ENCODE measurements around the gene MCM8.
A peak's percentile ranks its signal among the peaks of the same experiment; 100 is the strongest.

MCM8 gene

DNA sequence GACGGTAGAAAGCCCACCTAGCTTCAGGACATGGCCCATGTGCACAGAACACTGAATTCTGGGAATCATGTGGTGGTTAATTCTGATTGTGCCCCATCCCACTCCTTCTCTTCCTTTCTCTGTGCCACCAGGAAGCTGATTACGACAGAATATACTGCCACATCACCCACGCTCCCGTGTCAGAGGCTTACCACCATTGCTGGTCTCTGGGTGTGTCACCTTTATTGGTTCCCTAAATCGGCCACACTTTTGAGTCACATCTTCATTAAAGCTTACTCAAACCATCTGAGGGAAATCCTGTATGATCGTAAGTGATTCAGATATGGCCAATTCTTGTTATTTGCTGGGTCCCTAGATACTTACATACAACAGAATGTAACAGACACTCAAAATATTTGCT, 3.2 kb upstream of the MCM8 start:
- no peak for DNase-seq

DNA sequence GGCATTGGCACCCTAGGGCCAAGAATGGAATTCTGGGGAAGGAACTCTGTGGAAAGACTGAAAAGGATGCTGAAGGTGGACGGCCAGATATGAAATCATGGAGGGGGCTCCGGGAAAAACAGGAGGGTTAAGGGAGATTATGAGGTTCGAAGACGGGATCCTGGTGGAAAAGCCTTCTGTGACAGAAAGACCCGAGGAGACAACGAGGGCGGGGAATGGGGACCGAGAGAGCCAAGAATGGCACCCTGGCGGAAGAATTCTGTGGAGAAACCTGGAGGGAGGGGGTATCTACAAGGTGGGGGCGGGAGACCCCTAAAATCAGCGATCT, 545 bp upstream of the MCM8 start:
- no peak for DNase-seq

DNA sequence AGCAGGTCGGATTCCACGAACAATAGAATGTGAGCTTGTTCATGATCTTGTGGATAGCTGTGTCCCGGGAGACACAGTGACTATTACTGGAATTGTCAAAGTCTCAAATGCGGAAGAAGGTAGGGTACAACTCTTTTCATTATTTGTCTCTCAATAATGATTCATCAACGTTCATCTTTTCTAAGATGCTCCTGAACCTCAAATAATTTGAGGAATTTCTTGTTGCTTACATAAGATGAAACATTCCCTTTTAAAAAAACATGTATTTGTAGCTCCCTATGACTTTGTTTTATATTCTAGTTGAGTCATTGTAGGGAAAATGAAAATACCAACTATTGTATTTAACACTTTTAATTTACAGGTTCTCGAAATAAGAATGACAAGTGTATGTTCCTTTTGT, 17.0 kb downstream of the MCM8 start:
- peak; percentile 1 for DNase-seq

DNA sequence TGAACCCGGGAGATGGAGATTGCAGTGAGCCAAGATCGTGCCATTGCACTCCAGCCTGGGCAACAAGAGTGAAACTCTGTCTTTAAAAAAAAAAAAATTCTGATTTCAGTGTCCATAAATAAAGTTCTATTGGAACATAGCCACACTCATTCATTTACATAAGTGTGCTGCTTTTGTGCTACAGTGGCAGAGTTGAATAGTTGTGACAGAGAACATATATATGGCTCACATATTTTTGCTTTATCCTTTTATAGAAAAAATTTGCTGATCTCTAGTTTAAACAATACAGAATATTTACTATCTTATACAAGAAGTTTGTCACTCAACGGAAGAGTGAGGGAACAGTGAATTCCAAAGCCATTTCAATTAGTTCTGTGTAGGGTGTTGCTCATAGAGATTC, 18.0 kb downstream of the MCM8 start:
- DNase-seq, result no peak

DNA sequence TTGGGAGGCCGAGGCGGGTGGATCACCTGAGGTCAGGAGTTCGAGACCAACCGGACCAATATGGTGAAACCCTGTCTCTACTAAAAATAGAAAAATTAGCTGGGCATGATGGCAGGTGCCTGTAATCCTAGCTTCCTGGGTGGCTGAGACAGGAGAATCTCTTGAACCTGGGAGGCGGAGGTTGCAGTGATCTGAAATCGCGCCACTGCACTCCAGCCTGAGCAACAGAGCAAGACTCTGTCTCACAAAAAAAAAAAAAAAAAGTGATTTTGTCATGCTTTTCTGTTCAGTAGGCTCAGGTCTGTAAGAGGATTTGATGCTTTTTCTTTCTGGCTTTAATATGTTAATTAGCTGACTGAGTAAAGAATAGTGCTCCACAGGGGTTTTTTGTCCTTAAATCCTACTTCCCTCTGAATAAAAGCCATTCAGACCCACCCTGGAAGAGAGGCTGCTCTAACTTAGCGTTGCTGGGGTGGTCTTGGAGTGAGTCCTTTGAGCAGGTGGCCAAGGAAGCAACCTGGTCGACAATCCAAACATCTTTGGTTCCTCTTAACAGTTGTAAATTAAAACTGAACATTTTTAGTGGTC, 19.0 kb downstream of the MCM8 start:
- no peak for DNase-seq

DNA sequence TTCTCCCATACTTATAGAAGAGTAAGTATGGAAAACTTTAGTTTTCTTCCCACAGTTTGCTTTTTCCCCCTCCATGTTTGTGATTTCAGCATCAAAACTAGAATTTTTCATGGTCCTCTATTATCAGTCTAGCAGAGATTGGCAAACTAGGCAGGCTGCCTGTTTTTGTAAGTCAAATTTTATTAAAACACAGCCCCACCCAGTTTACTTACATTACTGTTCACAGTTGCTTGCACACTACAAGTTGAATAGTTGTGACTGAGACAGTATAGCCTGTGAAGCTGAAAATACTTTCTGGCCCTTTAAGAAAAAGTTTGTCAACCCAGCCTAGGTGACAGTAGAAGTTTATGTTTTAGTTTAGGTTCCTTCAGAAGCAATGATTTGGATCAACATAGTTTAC, 19.5 kb downstream of the MCM8 start:
- no peak for DNase-seq

DNA sequence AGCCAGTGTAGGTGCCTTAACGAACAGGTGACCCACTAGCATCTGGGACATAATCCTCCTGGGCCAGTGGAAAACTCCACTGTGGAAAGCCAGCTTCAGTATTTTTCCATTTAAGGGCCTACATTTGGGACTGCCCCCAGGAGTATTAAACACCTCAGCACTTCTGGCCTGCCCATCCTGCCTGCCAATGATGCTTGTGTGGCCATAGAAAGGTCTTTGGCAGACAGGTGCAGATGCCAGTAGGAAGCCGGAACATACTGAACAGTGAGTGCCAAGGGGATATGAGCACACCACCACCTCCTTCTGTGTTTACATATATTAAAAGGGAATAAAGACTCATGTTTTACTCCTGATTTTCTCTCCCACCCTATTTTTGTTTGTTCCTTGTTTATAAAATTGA, 19.9 kb downstream of the MCM8 start:
- no peak for DNase-seq

DNA sequence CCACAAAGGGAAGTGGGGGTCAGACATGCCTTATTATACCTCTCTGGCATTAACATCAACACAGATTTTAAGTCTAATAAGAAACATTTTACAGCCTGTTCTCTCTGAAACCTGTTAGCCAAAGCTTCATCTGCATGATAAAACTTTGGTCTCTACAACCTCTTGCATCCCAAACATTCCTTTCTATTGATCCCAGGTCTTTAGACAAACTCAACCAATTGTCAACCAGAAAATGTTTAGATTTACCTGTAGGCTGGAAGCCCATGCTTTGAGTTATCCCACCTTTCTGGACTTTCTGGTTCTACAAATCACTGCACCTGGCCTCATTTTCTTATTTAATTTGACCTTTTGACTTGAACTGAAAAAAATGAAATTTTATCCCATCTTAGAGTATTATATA, 20.8 kb downstream of the MCM8 start:
- no peak for DNase-seq

DNA sequence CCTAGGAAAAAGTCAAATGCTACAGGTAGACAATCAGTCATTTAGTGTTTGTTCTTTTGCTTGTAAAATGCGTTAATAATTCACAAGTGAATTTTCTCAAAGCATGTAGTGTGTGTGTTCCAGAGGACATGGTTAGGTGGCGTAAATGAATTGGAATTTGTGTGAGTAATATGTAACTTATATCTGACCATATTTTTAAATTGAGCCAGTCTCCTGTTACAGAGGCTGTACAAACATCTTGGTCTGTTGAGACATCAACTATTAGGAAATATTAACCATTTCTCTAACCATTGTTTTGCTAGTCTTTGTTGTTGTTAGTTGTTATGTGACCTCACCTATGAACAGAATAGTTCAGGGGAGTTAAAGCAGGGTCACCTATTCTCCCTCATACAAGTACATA, 22.7 kb downstream of the MCM8 start:
- DNase-seq, result peak; percentile 14

DNA sequence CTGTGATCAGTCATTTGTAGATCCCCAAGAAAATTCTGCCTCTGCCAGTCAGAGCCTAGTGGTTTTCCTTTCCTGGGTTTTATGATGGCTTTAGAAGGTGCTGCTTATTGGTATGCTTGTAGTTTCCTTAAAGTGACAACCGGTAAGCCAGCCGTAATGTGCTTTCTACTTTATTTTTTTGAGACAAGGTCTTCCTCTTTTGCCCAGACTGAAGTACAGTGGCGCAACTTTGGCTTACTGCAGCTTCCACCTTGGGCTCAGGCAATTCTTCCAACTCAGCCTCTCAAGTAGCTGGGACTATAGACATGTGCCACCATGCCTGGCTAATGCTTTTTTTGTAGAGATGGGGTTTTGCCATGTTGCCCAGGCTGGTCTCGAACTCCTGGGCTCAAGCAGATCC, 23.5 kb downstream of the MCM8 start:
- DNase-seq, result no peak

DNA sequence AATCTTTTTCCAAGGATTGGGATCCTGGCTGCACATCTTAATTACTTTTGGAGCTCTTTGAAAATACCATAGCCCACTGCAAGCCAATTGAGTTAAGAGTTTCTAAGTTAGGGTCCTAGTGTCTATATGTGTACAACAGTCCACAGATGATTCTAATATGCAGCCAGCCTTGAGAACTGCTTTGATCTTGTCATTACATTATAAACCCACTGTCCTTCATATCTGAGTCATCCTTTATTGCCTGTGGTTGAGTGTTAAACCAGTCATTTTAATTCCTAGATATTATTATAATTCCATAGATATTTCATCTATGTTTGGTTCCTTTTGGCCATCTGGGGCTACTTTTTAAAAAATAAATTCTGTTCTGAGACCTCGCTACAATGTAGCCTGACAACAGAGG, 24.1 kb downstream of the MCM8 start:
- peak; percentile 3 for DNase-seq

DNA sequence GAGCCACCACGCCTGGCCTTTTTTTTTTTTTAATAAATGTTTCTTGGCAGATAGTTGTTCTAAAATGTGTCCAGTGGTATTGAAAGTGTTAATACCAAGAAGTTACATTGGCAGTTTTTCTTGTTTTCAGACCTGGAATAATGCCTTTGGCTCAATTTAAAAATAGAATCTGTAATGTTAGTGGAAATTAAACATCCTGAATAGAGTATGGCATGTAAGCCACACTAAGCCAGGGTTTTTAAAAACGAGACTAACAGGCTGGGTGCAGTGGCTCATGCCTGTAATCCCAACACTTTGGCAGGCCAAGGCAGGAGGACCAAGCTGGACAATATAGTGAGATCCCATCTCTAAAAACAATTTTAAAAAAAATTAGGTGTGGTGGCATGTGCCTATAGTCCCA, 25.3 kb downstream of the MCM8 start:
- no peak for DNase-seq

DNA sequence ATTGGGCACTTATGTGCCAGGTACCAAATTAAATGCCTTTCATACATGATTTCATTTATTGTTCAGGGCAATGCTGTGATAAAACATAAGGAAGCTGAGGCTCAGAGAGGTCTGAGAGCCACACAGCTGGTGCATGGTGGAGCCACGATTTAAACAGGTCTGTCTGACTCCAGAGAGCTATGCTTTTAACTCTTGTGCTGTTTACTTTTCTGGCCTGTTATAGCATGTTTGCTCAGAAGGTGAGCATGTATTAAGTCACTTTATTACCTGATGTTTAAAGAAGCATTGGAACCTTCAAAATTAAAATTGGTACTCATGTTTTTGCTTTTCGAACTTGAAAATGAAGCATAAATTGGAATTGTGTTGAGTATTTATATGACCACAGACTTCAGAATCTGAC, 26.8 kb downstream of the MCM8 start:
- DNase-seq, result no peak

DNA sequence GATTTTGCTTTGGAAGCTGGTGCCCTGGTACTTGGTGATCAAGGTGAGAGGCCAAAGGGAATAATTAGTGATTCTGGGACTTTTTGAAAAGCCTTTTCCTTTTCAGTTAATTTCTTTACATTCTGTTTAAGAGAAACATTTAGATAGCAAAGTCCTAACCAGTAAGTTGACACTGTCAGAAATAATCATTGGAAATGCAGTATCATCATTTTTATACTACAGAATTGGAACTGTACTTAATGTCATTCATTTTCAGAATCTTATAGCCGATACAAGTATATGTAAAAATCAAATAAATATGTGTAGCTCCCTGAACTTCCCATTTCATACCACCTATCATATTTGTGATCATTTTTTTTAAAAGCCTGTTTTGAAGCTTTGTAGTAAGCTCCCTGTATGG, 27.5 kb downstream of the MCM8 start:
- no peak for DNase-seq

DNA sequence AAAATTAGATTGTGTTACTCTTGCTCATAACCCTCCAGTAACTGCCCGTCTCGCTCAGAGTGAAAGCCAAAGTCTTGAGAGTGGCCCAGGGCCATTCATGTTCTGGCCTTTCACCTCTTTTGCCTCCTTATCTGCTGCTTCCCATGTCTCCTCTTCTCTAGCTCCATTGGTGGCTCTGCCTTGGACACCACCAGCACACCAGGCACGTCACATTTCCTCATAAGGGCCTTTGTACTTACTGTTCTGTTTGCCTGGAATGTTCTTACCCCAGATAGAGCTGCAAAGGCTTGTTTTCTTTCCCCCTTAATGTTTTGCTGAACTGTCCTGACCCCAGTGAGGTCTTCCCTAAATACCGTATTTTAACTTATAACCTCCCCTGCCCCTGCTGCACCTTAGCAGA, 29.3 kb downstream of the MCM8 start:
- DNase-seq, result no peak

DNA sequence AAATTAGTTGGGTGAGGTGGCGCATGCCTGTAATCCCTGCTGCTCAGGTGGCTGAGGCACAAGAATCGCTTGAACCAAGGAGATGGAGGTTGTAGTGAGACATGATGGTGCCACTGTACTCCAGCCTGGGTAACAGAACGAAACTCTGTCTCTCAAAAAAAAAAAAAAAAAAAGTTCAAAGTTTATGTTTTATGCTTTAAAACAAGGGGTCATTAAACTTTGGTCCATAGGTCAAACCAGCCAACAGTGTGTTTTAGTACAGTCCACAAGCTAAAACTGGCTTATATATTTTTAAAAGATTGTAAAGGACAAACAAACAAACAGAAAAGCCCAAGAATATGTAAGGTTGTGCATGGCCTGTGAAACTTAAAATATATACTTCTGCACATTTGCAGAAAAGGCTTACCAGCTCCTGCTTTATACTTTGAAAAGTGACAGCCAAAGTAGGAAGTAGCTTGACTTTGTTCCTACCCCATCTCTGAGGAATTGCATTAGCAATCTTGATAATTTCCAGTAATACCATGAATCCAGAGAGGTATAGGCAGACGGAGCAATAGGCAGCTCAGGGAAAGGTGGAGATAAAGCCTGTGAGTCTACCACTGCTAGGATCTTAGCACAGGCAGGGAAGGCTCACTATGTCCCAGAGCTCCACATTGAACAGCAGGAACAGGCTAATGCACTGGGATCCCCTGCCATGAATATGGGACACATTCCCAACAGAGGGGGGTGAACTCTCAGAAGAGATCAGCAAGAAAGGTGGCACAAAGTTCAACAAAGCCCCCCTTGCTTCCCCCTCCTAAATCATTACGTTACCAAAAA, 30.5 kb downstream of the MCM8 start:
- DNase-seq, result no peak

DNA sequence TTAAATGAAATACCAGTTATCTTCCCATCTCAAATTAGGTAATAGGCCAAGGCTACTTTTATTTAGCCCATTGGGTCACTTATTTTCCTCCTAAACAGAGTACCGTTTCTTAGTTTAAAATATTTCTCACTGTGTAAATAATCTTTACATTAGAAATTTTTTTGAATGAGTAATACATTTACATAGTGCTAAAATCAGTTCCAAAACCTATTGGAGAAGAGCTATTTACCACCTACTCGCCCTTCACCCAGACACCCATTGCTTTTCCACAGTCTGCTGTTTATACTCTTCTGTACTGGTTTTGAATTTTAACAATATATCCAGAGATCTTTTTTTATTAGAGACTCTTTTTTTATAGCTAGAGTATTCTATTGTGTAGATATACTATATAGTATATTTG, 36.9 kb downstream of the MCM8 start:
- DNase-seq, result no peak

DNA sequence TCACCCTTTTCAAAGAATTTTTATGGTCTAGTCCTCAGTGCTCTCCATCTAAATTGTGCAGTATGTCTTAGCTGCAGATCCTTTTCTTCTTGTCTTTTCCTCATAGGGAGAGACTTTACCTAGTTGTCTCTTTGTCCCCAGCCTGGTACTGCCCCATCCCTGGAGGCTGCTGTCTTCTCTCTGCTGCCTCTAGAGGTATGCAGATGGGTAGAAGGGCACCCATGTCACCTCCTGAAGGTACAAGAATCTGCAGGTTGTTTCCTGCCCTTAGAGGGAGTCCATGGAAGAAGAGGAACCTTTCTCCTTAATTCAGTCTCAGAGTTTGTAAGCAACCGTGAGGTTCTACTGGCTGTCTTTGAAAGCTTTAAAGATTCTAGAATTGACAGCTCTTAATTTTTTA, 39.1 kb downstream of the MCM8 start:
- DNase-seq, result no peak

DNA sequence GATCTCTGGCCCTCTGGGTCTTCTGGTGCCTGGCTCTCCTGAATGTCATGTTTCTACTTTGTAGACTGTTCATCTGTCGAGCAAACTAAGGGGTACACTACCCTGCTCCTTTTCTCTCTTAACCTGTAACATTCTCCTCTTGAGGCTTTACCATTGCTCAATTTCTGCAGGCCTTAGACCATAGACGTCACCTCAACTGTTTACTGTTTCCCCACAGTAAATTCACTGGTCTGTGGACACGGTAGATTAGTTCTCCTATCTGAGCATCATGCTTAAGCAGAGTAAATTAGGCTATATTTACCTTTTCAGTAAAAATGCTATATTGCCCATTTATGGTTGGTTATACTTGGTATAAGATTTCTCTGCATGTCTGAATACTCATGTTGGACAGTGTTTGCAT, 40.5 kb downstream of the MCM8 start:
- DNase-seq, result no peak

DNA sequence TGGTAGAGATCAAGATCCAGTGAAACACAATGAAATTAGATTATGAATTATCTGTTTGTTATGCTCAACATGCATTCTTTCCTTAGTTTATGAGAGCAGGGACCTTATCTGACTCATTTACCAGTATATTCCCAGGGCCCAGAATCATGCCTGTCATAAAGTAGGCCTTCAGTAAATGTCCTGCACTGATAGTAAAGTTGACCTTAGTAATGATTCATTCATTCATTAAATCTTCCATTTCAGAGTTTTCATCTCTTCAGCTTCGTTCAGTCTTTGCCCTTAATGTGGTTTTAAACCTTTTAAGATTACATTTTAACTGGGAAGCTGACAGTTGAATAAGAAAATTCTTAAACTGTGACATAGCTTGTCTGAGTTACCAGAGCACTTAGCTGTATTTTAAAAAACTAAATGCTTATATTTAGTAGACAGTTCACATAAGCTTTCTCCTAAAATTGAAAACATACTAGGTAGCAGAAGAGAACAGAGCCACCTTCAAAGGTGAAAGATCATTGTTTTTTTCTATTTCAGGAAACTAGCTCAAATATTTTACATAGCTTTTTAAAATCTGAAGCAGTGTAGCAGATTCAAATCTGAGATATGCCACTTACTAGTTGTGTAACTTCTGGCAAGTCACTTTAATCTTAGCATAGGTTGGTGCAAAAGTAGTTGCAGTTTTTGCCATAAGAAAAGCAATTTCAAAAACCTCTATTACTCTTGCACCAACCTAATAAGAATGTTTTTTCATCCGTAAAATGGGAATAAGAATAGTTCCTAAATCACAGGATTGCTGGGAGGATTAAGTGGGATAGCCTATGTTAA, 41.4 kb downstream of the MCM8 start:
- no peak for DNase-seq

DNA sequence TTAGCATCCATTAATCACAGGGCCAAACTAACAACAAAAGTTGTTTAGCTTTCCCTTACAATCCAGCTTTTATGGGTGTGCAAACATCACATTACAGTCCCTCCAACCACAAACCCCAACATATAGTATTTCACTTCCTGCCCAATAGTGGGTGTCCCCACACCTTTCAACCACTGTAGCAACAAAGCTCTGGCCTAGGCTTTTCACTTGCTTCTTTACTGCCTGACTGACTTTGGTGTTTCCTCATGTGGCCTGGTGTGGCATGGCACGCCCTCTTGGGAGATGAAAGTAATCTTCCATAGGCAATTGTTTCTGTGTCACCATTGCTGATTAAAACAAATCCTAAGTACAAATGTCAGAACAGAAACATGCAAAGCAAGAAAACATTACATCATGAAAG, 46.3 kb downstream of the MCM8 start:
- no peak for DNase-seq

DNA sequence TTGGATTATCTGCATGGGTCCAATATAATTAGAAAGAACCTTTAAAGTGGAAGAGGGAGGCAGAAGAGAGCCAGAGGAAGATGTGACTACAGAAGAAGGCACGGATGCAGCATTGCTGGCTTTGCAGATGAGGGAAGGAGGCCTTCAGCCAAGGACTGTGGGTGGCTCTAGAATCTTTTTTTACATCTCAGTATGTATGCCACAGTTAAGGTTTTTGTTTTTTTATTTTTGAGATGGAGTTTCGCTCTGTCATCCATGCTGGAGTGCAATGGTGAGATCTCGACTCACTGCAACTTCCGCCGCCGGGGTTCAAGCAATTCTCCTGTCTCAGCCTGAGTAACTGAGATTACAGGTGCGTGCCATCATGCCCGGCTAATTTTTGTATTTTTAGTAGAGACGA, 49.3 kb downstream of the MCM8 start:
- DNase-seq, result no peak

DNA sequence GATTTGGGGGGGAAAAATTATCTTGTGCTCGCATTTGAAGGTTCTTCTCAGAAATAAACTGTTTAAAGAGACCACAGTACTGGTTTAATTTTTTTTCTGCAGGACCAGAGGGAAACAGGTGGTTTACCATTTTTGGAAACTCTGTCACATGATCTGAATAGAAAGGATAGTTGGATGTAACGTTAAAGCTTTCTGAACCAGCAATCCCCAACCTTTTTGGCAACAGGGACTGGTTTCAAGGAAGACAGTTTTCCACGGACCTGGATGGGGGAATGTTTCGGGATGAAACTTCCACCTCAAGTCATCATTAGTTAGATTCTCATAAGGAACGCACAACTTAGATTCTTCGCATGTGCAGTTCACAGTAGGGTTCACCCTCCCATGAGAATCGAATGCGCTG, 50.4 kb downstream of the MCM8 start:
- DNase-seq, result no peak

DNA sequence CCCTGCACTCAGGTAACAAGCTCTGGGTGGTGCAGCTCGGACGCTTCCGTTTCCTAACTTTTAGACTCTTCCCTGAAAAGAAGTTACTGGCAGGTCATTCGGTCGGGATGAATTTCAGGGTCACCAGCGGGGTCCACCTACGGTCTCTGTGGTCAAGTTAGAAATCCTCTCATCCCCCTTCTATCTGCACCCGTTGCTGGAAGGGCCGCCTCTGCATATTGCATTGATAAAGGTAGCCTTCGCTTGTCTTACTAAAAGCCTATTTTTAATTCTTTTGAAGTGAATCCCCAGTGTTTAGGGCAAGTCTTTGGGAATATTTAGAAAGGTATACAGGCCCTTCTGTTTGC, 56.1 kb downstream of the MCM8 start:
- no peak for DNase-seq

Measured in fibroblast of skin of scalp (primary cell).